OCI-LY7 (cell line): Measurements from ENCODE around the gene TMEM39B.

Source experiments
- CTCF ChIP-seq: fragments of 200-600 bp; sonication (generic); conservative IDR thresholded peaks from 2 replicates; pipeline ENCODE4 v1.5.1; 2014; ENCODE audit warnings: mild to moderate bottlenecking, antibody characterized with exemption, low read length, moderate library complexity, mixed read lengths
- EZH2phosphoT487 ChIP-seq: fragments of 200-600 bp; sonication (generic); IDR thresholded peaks from 2 replicates; pipeline ENCODE4 v1.6.1; 2018; ENCODE audit warnings: low read depth, borderline replicate concordance, mild to moderate bottlenecking, mixed run types, antibody characterized with exemption, low read length, moderate library complexity, mixed read lengths

GRCh38 chr1:32062867-32063230 lies 9.9 kb upstream of the TMEM39B start:
- no peak for TF ChIP-seq CTCF
- no peak for TF ChIP-seq EZH2phosphoT487
